H1 (cell line): ENCODE results near the gene C3orf20. TPM values are rescaled to one million over a fixed set of nuclear protein-coding genes. Genes with fewer than 3 reads are reported as not detected.

Experiments used
- CTCF ChIA-PET: fragments of 300-600 bp; sonication (Branson Sonifier 250); formaldehyde crosslinking; loops from one replicate; lab custom pipeline; 2021; ENCODE audit not compliant: partially characterized antibody; lab: Charles Lee
- POLR2A ChIA-PET: fragments of 300-600 bp; sonication (Branson Sonifier 250); formaldehyde crosslinking; loops from one replicate; lab custom pipeline; 2021; ENCODE audit warnings: inconsistent platforms; ENCODE audit not compliant: partially characterized antibody; lab: Charles Lee
- DNase-seq, 2 experiments: peaks; one replicate each; pipeline versions ENCODE4 v3.0.0 to v3.0.0-alpha.2; 2010 to 2022; ENCODE audit warnings: low spot score in 2 of 2, low read depth in 1 of 2, mixed read lengths in 1 of 2
- FAIRE-seq: peaks from 2 replicates; lab custom pipeline; 2011; peaks lifted over from hg19 to GRCh38; lab: Jason Lieb, UNC
- H2AFZ ChIP-seq: 2 replicates; pipeline ENCODE4 v1.8.1; 2012; ENCODE audit warnings: low read length, inconsistent platforms
- H2AK5ac ChIP-seq: 2 replicates; pipeline ENCODE4 v1.6.1; 2013; ENCODE audit warnings: low read depth, low read length
- H2BK120ac ChIP-seq: replicated peaks from 2 replicates; pipeline ENCODE3; 2013; ENCODE audit warnings: low read depth, low read length, inconsistent platforms
- H2BK12ac ChIP-seq: 2 replicates; pipeline ENCODE4 v1.6.1; 2013; ENCODE audit warnings: low read depth, low read length
- H2BK15ac ChIP-seq: 2 replicates; pipeline ENCODE4 v1.6.1; 2013; ENCODE audit warnings: low read length
- H2BK20ac ChIP-seq: 2 replicates; pipeline ENCODE4 v1.6.1; 2013; ENCODE audit warnings: low read length
- H2BK5ac ChIP-seq: 2 replicates; pipeline ENCODE4 v1.6.1; 2013; ENCODE audit warnings: low read depth, low read length
- H3K14ac ChIP-seq: 2 replicates; pipeline ENCODE4 v1.6.1; 2013; ENCODE audit warnings: inconsistent platforms; ENCODE audit not compliant: insufficient read length
- H3K18ac ChIP-seq: 2 replicates; pipeline ENCODE4 v1.6.1; 2013; ENCODE audit warnings: low read length; ENCODE audit errors: extremely low read depth
- H3K23ac ChIP-seq: 2 replicates; pipeline ENCODE4 v1.6.1; 2013; ENCODE audit warnings: inconsistent platforms; ENCODE audit not compliant: insufficient read length
- H3K23me2 ChIP-seq: 2 replicates; pipeline ENCODE4 v1.6.1; 2013; ENCODE audit warnings: low read depth, low read length
- H3K27ac ChIP-seq: 2 replicates; pipeline ENCODE4 v1.6.1; 2011; ENCODE audit warnings: low read depth, low read length, inconsistent platforms
- H3K27me3 ChIP-seq, 4 experiments: replicated peaks in 1 of 4; 1 replicate in 1 of 4; 2 replicates in 3 of 4; pipeline versions ENCODE4 v1.6.1 to v1.8.1; 2011 to 2013; ENCODE audit warnings: low read length in 3 of 4, mild to moderate bottlenecking in 3 of 4, inconsistent platforms in 2 of 4, mixed read lengths in 2 of 4, moderate library complexity in 1 of 4; ENCODE audit not compliant: control insufficient read depth in 3 of 4, insufficient read depth in 3 of 4; ENCODE audit errors: extremely low read depth in 1 of 4
- H3K36me3 ChIP-seq, 4 experiments: 2 replicates each; pipeline versions ENCODE4 v1.6.1 to v1.8.1; 2011 to 2013; ENCODE audit warnings: mild to moderate bottlenecking in 4 of 4, low read length in 3 of 4, moderate library complexity in 2 of 4, control low read depth in 1 of 4, inconsistent platforms in 1 of 4; ENCODE audit not compliant: insufficient read depth in 4 of 4, control insufficient read depth in 2 of 4
- H3K4ac ChIP-seq: replicated peaks from 2 replicates; pipeline ENCODE3; 2013; ENCODE audit warnings: low read length, low read depth, mixed read lengths, inconsistent platforms; ENCODE audit not compliant: insufficient read length
- H3K4me1 ChIP-seq, 4 experiments: replicated peaks in 1 of 4; 1 replicate in 1 of 4; 2 replicates in 3 of 4; pipeline versions ENCODE4 v1.6.1 to v1.8.1; 2011 to 2013; ENCODE audit warnings: low read length in 3 of 4, inconsistent platforms in 2 of 4, mixed read lengths in 1 of 4; ENCODE audit not compliant: insufficient read depth in 4 of 4, control insufficient read depth in 3 of 4
- H3K4me2 ChIP-seq, 2 experiments: 2 replicates each; pipeline versions ENCODE4 v1.6.1 to v1.8.1; 2011 to 2013; ENCODE audit warnings: low read depth in 2 of 2, low read length in 2 of 2, control low read depth in 1 of 2, inconsistent platforms in 1 of 2, mild to moderate bottlenecking in 1 of 2; ENCODE audit not compliant: insufficient read depth in 1 of 2
- H3K4me3 ChIP-seq, 4 experiments: fragments of 200-600, 300-600 bp in 1 of 4; sonication (generic), shearing (Covaris generic), sonication (Bioruptor Twin) in 1 of 4; 2 replicates each; pipeline versions ENCODE4 v1.5.1 to v1.8.1; 2011 to 2016; ENCODE audit warnings: low read length in 4 of 4, low read depth in 3 of 4, control low read depth in 2 of 4, inconsistent platforms in 2 of 4, mild to moderate bottlenecking in 2 of 4, mixed read lengths in 1 of 4, moderate library complexity in 1 of 4; ENCODE audit not compliant: insufficient read depth in 2 of 4; ENCODE audit errors: extremely low read depth in 1 of 4
- H3K56ac ChIP-seq: replicated peaks from 2 replicates; pipeline ENCODE3; 2013; ENCODE audit warnings: low read depth, mild to moderate bottlenecking, mixed read lengths, low read length, inconsistent platforms; ENCODE audit not compliant: insufficient read length
- H3K79me1 ChIP-seq: 2 replicates; pipeline ENCODE4 v1.6.1; 2013; ENCODE audit warnings: low read depth, low read length, control low read depth
- H3K79me2 ChIP-seq, 2 experiments: 2 replicates each; pipeline versions ENCODE4 v1.6.1 to v1.8.1; 2012 to 2013; ENCODE audit warnings: low read length in 2 of 2, mild to moderate bottlenecking in 2 of 2, inconsistent platforms in 1 of 2; ENCODE audit not compliant: insufficient read depth in 2 of 2, control insufficient read depth in 1 of 2
- H3K9ac ChIP-seq, 4 experiments: replicated peaks in 1 of 4; 1 replicate in 1 of 4; 2 replicates in 3 of 4; pipeline versions ENCODE4 v1.6.1 to v1.8.1; 2011 to 2013; ENCODE audit warnings: low read depth in 3 of 4, low read length in 3 of 4, control low read depth in 2 of 4, mild to moderate bottlenecking in 2 of 4, moderate library complexity in 2 of 4, inconsistent platforms in 1 of 4; ENCODE audit errors: extremely low read depth in 1 of 4
- H3K9me3 ChIP-seq, 2 experiments: 2 replicates each; pipeline versions ENCODE4 v1.6.1 to v1.8.1; 2012 to 2013; ENCODE audit warnings: mild to moderate bottlenecking in 2 of 2, moderate library complexity in 2 of 2, control low read depth in 1 of 2, inconsistent platforms in 1 of 2, low read depth in 1 of 2, low read length in 1 of 2, mixed read lengths in 1 of 2; ENCODE audit not compliant: insufficient read depth in 2 of 2
- H4K20me1 ChIP-seq, 2 experiments: replicated peaks in 1 of 2; 2 replicates each; pipeline versions ENCODE3 to v1.8.1; 2011 to 2013; ENCODE audit warnings: inconsistent platforms in 2 of 2, low read length in 2 of 2, mild to moderate bottlenecking in 1 of 2; ENCODE audit not compliant: insufficient read depth in 2 of 2, control insufficient read depth in 1 of 2
- H4K5ac ChIP-seq: 2 replicates; pipeline ENCODE4 v1.6.1; 2013; ENCODE audit warnings: low read length, low read depth, mixed read lengths, inconsistent platforms; ENCODE audit not compliant: insufficient read length
- H4K8ac ChIP-seq: 2 replicates; pipeline ENCODE4 v1.8.0; 2013; ENCODE audit warnings: mild to moderate bottlenecking, moderate library complexity, low read length, inconsistent platforms; ENCODE audit not compliant: insufficient read depth; ENCODE audit errors: extremely low read depth
- H4K91ac ChIP-seq: replicated peaks from 2 replicates; pipeline ENCODE3; 2013; ENCODE audit warnings: low read length, mixed read lengths, inconsistent platforms; ENCODE audit not compliant: insufficient read length
- NANOG ChIP-seq: IDR thresholded peaks from 2 replicates; pipeline ENCODE4 v1.6.1; 2011; ENCODE audit warnings: low read length, low read depth, mild to moderate bottlenecking, inconsistent platforms; ENCODE audit not compliant: insufficient read depth, poor library complexity, severe bottlenecking
- USF2 ChIP-seq: IDR thresholded peaks from 2 replicates; pipeline ENCODE4 v1.6.1; 2011; ENCODE audit warnings: low read length, improper control_type of control experiment
- WGBS, 2 experiments: shearing (Covaris generic) in 1 of 2; methylation state at CpG; one replicate each; pipeline versions ENCODE4 v1.1.6 to v1.1.7; 2013 to 2015; ENCODE audit warnings: low lambda C conversion rate in 2 of 2, mixed read lengths in 2 of 2, inconsistent platforms in 1 of 2, low coverage in 1 of 2, missing lambda C conversion rate in 1 of 2; ENCODE audit not compliant: insufficient replicate concordance in 2 of 2, insufficient coverage in 1 of 2, insufficient read length in 1 of 2; ENCODE audit errors: extremely low coverage in 1 of 2, missing lambda C conversion rate in 1 of 2; 5-methylcytosine and 5-hydroxymethylcytosine counted together
- polyA plus RNA-seq, 7 experiments: library from polyadenylated mRNA; depleted of rRNA in 3 of 7; stranded (reverse) in 5 of 7; unstranded in 2 of 7; fragments of >200 nt in 5 of 7; fragments of 200-250 nt in 2 of 7; gene quantifications; 1 replicate in 5 of 7; 2 replicates in 1 of 7; 4 replicates in 1 of 7; pipeline versions ENCODE4 v1.2.1 to v1.2.3, GENCODE V29; 2011 to 2013; ENCODE audit warnings: missing spikeins in 2 of 7, mixed read lengths in 2 of 7
- total RNA-seq: library from RNA; stranded (reverse); fragmentation: NEBNext Ultra II Directional; extraction: Animal tissue kit (Norgen Biotek cat#: 25700); gene quantifications from 2 replicates; pipeline ENCODE4 v1.2.1, GENCODE V29; 2021

C3orf20 gene
- total and polyA plus RNA-seq, 2 of the 8 experiments (the other 6 are each of a cell fraction or from before 2014, with no cell fraction given) = not detected

- 76% methylated on average over 8 of the region's 9 CpGs; no CpG with 5 or more reads in 1 of the 2 experiments for WGBS, 2 experiments
These were observed 44.4 kb upstream of the C3orf20 start for GRCh38 chr3:14630404-14631100.

More at GRCh38 chr3:14630404-14631100, 44.4 kb upstream of the C3orf20 start:
- Histone ChIP-seq H3K23me2 (peaks cover 2% of the 10 kb centered on the region; the same call in 1 of the 2 replicates), H3K27me3 (no peaks in the 10 kb centered on the region), H3K36me3 (no peaks in the 10 kb centered on the region), H2BK12ac (no peak overlapping the region), H4K8ac (no peak overlapping the region; the same call in 1 of the 2 replicates), H2AFZ (no peak overlapping the region; the same call in 1 of the 2 replicates), H3K23ac (no peak overlapping the region), H4K5ac (no peak overlapping the region), H3K9me3 (no peaks in the 10 kb centered on the region), H3K4me2 (no peak overlapping the region), H3K4me3 (no peak overlapping the region), H3K56ac (no peak overlapping the region), H3K79me1 (no peaks in the 10 kb centered on the region; the same call in 1 of the 2 replicates), H2BK20ac (no peak overlapping the region), H2BK15ac (no peak overlapping the region), H3K4ac (no peak overlapping the region), H3K14ac (no peak overlapping the region), H2BK120ac (no peak overlapping the region), H4K20me1 (no peaks in the 10 kb centered on the region), H3K18ac (no peak overlapping the region), H3K79me2 (no peaks in the 10 kb centered on the region), H2BK5ac (no peak overlapping the region; the same call in 1 of the 2 replicates), H3K4me1 (peaks cover 0 to 5% (median 0%) of the 10 kb centered on the region in 4 experiments; a peak in 3 of 7 replicates), H3K27ac (no peak overlapping the region), H3K9ac (no peak overlapping the region), H2AK5ac (no peak overlapping the region), H4K91ac (no peak overlapping the region)
- no peak for DNase-seq
- POLR2A ChIA-PET = no interaction called here
- FAIRE-seq = no peak
- CTCF ChIA-PET = interaction anchor here (1.1 to 3.2 kb wide), 7 partner anchors 8 to 427 kb away, joined by 3 to 19 read pairs (median 5); no protein-coding TSS in a partner anchor
- no peak for TF ChIP-seq NANOG
- TF ChIP-seq USF2 = no peak
